ENCODE results near the gene TRNT1.

Gene TRNT1

DNA sequence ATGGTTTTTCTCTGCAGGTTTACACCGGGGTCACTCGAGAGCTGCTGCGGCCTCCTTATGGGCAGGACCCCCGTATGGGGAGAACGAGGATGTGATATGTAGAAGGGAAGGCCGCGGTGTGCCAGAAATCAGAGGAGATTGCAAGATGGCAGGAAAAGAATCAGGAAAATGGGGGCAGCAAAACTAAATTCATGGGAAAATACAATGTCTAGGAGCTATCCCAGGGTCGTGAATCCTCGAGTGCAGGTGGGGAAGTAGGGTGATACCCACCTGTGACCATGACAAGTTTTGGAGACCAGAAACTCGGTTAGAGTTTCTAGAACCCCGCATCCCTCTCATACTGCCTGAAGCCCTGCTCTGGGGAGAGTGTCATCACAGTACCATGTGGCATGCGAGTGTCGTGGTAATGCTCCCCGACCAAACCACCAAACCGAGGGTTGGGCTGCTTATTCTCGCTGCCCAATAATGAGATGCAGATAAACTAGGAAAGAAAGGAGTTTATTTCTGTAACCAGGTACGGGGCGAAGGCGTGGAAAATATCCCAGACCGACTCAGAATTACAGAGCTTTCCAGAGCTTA, 781 bp downstream of the TRNT1 start:
- TF ChIP-seq, protein P1, sequence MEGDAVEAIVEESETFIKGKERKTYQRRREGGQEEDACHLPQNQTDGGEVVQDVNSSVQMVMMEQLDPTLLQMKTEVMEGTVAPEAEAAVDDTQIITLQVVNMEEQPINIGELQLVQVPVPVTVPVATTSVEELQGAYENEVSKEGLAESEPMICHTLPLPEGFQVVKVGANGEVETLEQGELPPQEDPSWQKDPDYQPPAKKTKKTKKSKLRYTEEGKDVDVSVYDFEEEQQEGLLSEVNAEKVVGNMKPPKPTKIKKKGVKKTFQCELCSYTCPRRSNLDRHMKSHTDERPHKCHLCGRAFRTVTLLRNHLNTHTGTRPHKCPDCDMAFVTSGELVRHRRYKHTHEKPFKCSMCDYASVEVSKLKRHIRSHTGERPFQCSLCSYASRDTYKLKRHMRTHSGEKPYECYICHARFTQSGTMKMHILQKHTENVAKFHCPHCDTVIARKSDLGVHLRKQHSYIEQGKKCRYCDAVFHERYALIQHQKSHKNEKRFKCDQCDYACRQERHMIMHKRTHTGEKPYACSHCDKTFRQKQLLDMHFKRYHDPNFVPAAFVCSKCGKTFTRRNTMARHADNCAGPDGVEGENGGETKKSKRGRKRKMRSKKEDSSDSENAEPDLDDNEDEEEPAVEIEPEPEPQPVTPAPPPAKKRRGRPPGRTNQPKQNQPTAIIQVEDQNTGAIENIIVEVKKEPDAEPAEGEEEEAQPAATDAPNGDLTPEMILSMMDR (IDR thresholded peaks at IDR 0.05; ENCODE audit: control insufficient read depth, insufficient read depth, low read depth, low read length, missing control alignments), result no peak
- peak overlapping the region; percentile 70 for H3K4me3 ChIP-seq (ENCODE audit: control insufficient read depth, low read depth, low read length)
- no peak for DNase-seq (ENCODE audit: low read depth)

DNA sequence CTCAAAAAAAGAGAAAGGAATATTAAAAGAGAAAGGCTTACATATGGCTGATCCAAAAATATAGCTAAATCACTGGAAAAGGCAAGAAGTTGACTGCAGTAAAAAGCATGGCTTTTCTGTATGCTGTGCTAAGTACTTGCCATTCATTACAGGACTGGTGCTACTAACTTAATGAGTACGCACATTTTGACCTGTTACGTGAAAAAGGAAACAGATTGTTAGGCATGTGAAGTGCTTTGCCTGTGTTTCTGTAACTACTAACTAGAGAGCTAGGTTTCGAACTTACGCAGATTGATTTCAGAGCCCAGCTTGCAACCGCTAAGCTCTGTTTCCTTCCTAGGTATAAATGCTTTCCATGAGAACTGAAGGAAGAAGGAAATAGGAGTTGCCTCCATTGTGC, 2.8 kb downstream of the TRNT1 start:
- TF ChIP-seq, protein P1 (IDR thresholded peaks at IDR 0.05; ENCODE audit: control insufficient read depth, insufficient read depth, low read depth, low read length, missing control alignments), result no peak
- H3K4me3 ChIP-seq (ENCODE audit: control insufficient read depth, low read depth, low read length), result no peak overlapping the region
- DNase-seq (ENCODE audit: low read depth), result no peak

DNA sequence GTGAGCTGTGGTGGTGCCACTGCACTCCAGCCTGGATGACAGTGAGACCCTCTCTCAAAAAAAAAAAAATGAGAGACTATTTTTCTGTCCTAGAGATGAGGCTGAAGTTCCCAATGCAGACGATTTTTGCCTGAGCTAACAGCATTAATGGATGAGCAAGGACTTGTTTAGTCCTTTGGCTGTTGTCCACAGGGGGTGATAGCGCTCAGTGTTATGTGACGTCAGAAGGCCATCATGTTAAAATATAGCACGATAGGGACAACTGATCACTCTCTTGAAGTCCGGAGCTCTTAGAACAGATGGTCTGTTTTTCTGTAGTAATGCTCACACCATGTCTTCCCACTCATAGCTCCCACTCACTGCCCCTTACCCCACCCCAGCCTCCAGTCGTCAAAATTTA, 6.8 kb downstream of the TRNT1 start:
- H3K4me3 ChIP-seq (ENCODE audit: control insufficient read depth, low read depth, low read length), result no peak overlapping the region
- TF ChIP-seq, protein P1 (IDR thresholded peaks at IDR 0.05; ENCODE audit: control insufficient read depth, insufficient read depth, low read depth, low read length, missing control alignments), result no peak
- no peak for DNase-seq (ENCODE audit: low read depth)

DNA sequence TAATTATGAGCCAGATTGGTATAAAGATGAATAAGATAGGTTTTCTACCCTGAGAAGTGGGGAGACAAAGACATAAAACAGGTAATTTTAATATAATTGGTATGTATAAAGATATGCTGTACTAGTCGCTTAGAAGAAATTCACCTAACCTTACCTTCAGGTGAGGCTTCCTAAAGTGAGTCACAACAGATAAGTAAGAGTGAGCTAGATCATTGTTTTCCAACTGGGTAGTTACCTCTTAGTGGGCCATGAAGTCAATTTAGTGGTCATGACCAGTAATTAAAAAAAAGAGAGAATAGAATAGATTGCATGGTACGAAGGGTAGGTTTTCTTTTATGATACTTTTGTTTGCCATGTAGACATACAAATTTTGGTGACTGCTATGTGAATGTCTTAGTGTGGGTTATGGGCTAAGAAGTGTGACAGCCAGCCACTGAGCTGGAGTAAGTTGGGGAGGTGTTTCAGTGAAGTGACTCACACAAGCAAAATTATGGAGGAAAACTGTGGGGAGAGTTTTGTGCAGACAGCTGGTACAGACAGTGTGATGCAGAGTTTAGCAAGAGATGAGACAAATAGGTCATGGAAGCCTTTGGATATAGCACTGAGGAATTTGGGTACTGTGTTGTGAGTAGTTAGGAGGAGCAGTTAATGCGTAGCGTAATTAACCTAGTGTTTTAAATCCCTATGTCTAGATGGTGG, 8.2 kb downstream of the TRNT1 start:
- DNase-seq (ENCODE audit: low read depth), result no peak
- H3K4me3 ChIP-seq (ENCODE audit: control insufficient read depth, low read depth, low read length), result no peak overlapping the region
- TF ChIP-seq, protein P1 (IDR thresholded peaks at IDR 0.05; ENCODE audit: control insufficient read depth, insufficient read depth, low read depth, low read length, missing control alignments), result no peak

DNA sequence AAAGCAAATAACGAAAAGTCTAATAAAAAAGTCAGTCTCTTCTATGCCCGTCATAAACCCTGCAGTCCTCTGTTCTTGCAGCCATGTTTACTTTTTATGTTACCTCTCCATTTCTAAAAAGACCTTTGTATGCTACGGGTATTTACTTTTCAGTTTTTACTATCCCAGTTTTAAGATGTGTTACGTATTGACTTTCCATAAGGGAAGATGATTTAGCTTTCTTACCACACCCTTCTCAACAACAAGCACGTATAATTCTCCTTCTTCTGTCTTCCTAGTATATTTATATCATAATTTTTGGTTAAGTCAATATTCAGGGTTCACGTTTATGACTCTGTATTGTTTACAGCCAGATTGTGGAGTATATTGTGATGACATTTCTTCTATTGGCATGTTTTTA, 10.8 kb downstream of the TRNT1 start:
- H3K4me3 ChIP-seq (ENCODE audit: control insufficient read depth, low read depth, low read length), result no peak overlapping the region
- TF ChIP-seq, protein P1 (IDR thresholded peaks at IDR 0.05; ENCODE audit: control insufficient read depth, insufficient read depth, low read depth, low read length, missing control alignments), result no peak
- DNase-seq (ENCODE audit: low read depth), result no peak

DNA sequence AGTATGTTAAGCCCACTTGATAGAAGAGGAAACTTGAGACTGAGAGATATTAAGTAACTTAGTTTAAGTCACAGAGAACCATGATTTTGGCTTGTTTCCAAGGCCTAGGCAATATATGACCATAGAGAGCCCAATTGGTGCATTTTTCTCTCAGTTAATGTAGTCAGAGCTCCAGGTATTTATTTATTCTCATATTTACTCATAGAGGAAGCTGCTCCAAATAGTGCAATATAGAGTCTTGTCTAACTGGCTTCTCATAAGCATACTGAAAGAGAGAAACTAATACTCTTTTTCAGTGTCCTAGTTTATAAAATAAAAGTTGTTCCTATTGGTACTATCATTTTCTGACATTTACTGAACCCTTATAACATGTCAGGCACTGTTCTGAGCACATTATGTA, 15.2 kb downstream of the TRNT1 start:
- no peak for DNase-seq (ENCODE audit: low read depth)
- TF ChIP-seq, protein P1 (IDR thresholded peaks at IDR 0.05; ENCODE audit: control insufficient read depth, insufficient read depth, low read depth, low read length, missing control alignments), result no peak

More for the DNA sequence above, 15.2 kb downstream of the TRNT1 start:
- H3K4me3 ChIP-seq (ENCODE audit: control insufficient read depth, low read depth, low read length), result no peak overlapping the region
